ENCODE results near the gene DERL2. TPM values are rescaled to one million over a fixed set of nuclear protein-coding genes. Genes with fewer than 3 reads are reported as not detected.

The DERL2 gene
- total and polyA plus RNA-seq, 9 of the 15 experiments (the other 6 are each of a cell fraction or from before 2014, with no cell fraction given), result 11.5 to 105 (median 30.7) TPM

GRCh38 chr17:5506307-5506706 lies 20.3 kb upstream of the DERL2 start:
- Histone ChIP-seq H3K4me1 (replicated peaks in 1 of 2; ENCODE audit: control insufficient read depth in 2 of 2, insufficient read depth in 2 of 2, low read length in 2 of 2) (peaks cover 0 to 2% of the 10 kb centered on the region in 2 experiments; a peak in 1 of 5 replicates), H3K9me3 (replicated peaks; ENCODE audit: control insufficient read depth, insufficient read depth, low read depth, low read length) (no peaks in the 10 kb centered on the region), H3K4me2 (ENCODE audit: insufficient read depth, low read length) (no peak overlapping the region), H3K27ac (ENCODE audit: extremely low read depth, low read depth, low read length) (no peak overlapping the region), H3K27me3 (ENCODE audit: control insufficient read depth in 2 of 2, insufficient read depth in 2 of 2, low read length in 2 of 2) (no peaks in the 10 kb centered on the region), H3K9me1 (ENCODE audit: control insufficient read depth, insufficient read depth, low read length) (no peaks in the 10 kb centered on the region), H3K36me3 (ENCODE audit: control insufficient read depth, insufficient read depth, low read length) (peaks cover 14% of the 10 kb centered on the region; the same call in 2 of the 3 replicates), H3K9ac (ENCODE audit: insufficient read depth in 1 of 2, low read depth in 2 of 2, low read length in 2 of 2) (no peak overlapping the region), H2AFZ (ENCODE audit: low read depth, low read length) (no peak overlapping the region), H3K4me3 (no peak overlapping the region), H4K20me1 (replicated peaks; ENCODE audit: control insufficient read depth, insufficient read depth, low read length) (no peaks in the 10 kb centered on the region), H3K79me2 (ENCODE audit: control insufficient read depth, insufficient read depth, low read length) (no peaks in the 10 kb centered on the region)
- no peak for ATAC-seq
- BruUV-seq (replicated peaks), result no TSS peak
- in situ Hi-C loops (cut with MboI) (no loop called here), intact Hi-C loops (cut with micrococcal nuclease) (no loop called here)
- TF ChIP-seq PURB (CRISPR knock-in tag; IDR thresholded peaks at IDR 0.05; ENCODE audit: low read depth) (no peak), ZNF57 (CRISPR knock-in tag; IDR thresholded peaks at IDR 0.05) (no peak), NCOR1 (IDR thresholded peaks at IDR 0.05) (no peak), ZEB2 (IDR thresholded peaks at IDR 0.05) (no peak), U2AF2 (optimal IDR thresholded peaks at IDR 0.05; ENCODE audit: low read depth, low read length) (no peak), ZNF224 (CRISPR knock-in tag; IDR thresholded peaks at IDR 0.05) (no peak), PCBP1 (IDR thresholded peaks at IDR 0.05; ENCODE audit: low read depth, low read length, poor library complexity, severe bottlenecking) (no peak), STAG1 (CRISPR knock-in tag; IDR thresholded peaks at IDR 0.05; ENCODE audit: borderline replicate concordance) (no peak), THAP7 (CRISPR knock-in tag; IDR thresholded peaks at IDR 0.05) (no peak), ZNF140 (CRISPR knock-in tag; IDR thresholded peaks at IDR 0.05) (no peak), SMARCC2 (IDR thresholded peaks at IDR 0.05; ENCODE audit: low read depth) (no peak), FOSL1 (tag; conservative IDR thresholded peaks at IDR 0.05) (no peak), ZBTB1 (CRISPR knock-in tag; IDR thresholded peaks at IDR 0.05; ENCODE audit: borderline replicate concordance, low read depth) (no peak), POLR2B (IDR thresholded peaks at IDR 0.05; ENCODE audit: low read depth, partially characterized antibody) (no peak)
- TF ChIP-seq, protein P1, sequence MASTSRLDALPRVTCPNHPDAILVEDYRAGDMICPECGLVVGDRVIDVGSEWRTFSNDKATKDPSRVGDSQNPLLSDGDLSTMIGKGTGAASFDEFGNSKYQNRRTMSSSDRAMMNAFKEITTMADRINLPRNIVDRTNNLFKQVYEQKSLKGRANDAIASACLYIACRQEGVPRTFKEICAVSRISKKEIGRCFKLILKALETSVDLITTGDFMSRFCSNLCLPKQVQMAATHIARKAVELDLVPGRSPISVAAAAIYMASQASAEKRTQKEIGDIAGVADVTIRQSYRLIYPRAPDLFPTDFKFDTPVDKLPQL (IDR thresholded peaks at IDR 0.05; ENCODE audit: extremely low read depth, insufficient read length), result no peak
- TF ChIP-seq, protein P2, sequence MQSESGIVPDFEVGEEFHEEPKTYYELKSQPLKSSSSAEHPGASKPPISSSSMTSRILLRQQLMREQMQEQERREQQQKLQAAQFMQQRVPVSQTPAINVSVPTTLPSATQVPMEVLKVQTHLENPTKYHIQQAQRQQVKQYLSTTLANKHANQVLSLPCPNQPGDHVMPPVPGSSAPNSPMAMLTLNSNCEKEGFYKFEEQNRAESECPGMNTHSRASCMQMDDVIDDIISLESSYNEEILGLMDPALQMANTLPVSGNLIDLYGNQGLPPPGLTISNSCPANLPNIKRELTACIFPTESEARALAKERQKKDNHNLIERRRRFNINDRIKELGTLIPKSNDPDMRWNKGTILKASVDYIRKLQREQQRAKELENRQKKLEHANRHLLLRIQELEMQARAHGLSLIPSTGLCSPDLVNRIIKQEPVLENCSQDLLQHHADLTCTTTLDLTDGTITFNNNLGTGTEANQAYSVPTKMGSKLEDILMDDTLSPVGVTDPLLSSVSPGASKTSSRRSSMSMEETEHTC (IDR thresholded peaks at IDR 0.05), result no peak
- POLR2A ChIA-PET, result interaction anchor here (0.8 kb wide), 1 partner anchor 611 kb away, joined by 3 read pairs; no protein-coding TSS in a partner anchor
- CTCF ChIA-PET (ENCODE audit: low intra/inter-chr PET ratio), result no interaction called here
- WGBS (ENCODE audit: insufficient coverage, low coverage, missing lambda C conversion rate), result no CpG with 5 or more reads among the region's 5 CpGs
- no peak for FAIRE-seq
- no peak for DNase-seq (ENCODE audit: extremely low read depth in 1 of 4, low spot score in 3 of 4)
